BJ (cell line): ENCODE data around the gene CARMIL1. TPM values are rescaled to one million over a fixed set of nuclear protein-coding genes. Genes with fewer than 3 reads are reported as not detected.
"Not testable (repeated sequence)": the region's sequence is repeated elsewhere in the genome, so short reads cannot be mapped to it uniquely, and the experiment has no call there.

Experiments used
- CTCF ChIA-PET: fragments of 350-600 bp; formaldehyde crosslinking; extraction: SDS; loops from one replicate; lab custom pipeline; 2021; ENCODE audit warnings: antibody characterized with exemption, inconsistent platforms; lab: Yijun Ruan, JAX
- POLR2A ChIA-PET: fragments of 300-600 bp; sonication (Branson Sonifier 250); formaldehyde crosslinking; extraction: SDS; loops from one replicate; lab custom pipeline; 2021; ENCODE audit warnings: antibody characterized with exemption; lab: Charles Lee
- DNase-seq: peaks from one replicate; pipeline ENCODE4 v3.0.0-alpha.2; 2011; ENCODE audit warnings: low read depth
- H3K27me3 ChIP-seq: 2 replicates; pipeline ENCODE4 v1.6.0; 2011; ENCODE audit warnings: low read length; ENCODE audit not compliant: control insufficient read depth, insufficient read depth
- H3K36me3 ChIP-seq: 2 replicates; pipeline ENCODE4 v1.5.1; 2011; ENCODE audit warnings: low read length; ENCODE audit not compliant: control insufficient read depth, insufficient read depth
- H3K4me3 ChIP-seq: 2 replicates; pipeline ENCODE4 v1.5.1; 2011; ENCODE audit warnings: low read depth, mild to moderate bottlenecking, control low read depth, low read length
- polyA plus RNA-seq: library from polyadenylated mRNA; depleted of rRNA; stranded (reverse); fragments of >200 nt; gene quantifications from 2 replicates; pipeline ENCODE4 v1.2.3, GENCODE V29; 2011
- TF ChIP-seq, protein P1 (sequence below): IDR thresholded peaks from 2 replicates; pipeline ENCODE4 v1.5.1; 2011; ENCODE audit warnings: low read depth, mild to moderate bottlenecking, control low read depth, inconsistent platforms, low read length, moderate library complexity; ENCODE audit not compliant: insufficient read depth

Gene CARMIL1
- polyA plus RNA-seq, 1 experiment = 3.7 TPM

DNA sequence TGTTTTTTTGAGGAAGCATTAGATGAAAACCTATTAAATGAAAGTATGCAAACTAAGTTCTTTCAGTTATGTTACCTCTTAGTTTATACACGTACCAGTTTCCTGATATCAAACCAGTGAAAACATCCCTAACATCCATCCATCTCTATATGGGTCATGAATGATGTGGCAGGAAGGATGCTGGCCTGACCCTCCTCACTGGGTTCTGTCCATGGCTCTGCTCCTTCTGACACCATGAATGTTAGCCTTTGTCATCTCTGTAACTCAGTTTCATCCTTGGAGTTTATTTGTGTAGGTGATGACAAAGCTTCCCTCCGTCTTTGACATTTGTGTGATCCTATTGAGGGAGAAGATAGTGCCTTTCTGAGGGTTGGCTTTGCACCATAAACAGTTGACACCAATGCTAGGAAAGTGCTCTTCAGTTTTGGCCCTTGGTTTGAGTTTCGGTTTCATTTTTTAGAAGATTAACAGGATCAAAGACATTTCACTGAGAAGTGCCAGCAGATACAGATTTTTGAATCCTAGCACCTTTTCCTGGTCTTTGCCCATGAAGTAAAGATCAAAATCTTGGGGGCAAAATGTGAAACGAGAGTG, 300.8 kb downstream of the CARMIL1 start:
- no peak overlapping the region for H3K4me3 ChIP-seq
- CTCF ChIA-PET = interaction anchor here (0.7 to 1.9 kb wide), 4 partner anchors 15 to 509 kb away, joined by 3 to 7 read pairs (median 4); no protein-coding TSS in a partner anchor
- no peak for DNase-seq
- H3K27me3 ChIP-seq = no peaks in the 10 kb centered on the region
- POLR2A ChIA-PET = no interaction called here
- TF ChIP-seq, protein P1, sequence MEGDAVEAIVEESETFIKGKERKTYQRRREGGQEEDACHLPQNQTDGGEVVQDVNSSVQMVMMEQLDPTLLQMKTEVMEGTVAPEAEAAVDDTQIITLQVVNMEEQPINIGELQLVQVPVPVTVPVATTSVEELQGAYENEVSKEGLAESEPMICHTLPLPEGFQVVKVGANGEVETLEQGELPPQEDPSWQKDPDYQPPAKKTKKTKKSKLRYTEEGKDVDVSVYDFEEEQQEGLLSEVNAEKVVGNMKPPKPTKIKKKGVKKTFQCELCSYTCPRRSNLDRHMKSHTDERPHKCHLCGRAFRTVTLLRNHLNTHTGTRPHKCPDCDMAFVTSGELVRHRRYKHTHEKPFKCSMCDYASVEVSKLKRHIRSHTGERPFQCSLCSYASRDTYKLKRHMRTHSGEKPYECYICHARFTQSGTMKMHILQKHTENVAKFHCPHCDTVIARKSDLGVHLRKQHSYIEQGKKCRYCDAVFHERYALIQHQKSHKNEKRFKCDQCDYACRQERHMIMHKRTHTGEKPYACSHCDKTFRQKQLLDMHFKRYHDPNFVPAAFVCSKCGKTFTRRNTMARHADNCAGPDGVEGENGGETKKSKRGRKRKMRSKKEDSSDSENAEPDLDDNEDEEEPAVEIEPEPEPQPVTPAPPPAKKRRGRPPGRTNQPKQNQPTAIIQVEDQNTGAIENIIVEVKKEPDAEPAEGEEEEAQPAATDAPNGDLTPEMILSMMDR = no peak
- H3K36me3 ChIP-seq = no peaks in the 10 kb centered on the region; the same call in 1 of the 2 replicates

DNA sequence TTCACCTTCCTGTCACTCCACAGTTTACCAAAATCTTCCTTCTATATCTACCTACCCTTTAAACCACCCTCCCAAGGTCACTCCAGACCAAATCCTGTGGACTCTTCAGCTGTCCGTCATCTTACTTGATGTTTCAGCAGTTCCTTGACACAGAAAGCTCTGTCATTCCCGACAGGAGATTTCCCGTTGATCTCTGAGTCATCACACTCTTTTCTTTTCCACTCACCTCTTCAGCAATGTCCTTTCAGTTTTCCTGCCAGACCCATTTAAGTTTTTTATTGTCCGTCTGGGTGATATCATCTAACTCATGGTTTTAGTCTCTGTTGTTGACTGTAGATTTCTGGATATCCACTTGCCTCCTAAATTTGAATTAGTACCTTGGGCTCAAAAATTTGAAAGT, 302.9 kb downstream of the CARMIL1 start:
- no peaks in the 10 kb centered on the region for H3K27me3 ChIP-seq
- no peak overlapping the region for H3K4me3 ChIP-seq
- POLR2A ChIA-PET = no interaction called here
- no peak for DNase-seq
- CTCF ChIA-PET = interaction anchor here (0.9 to 1.7 kb wide), 4 partner anchors 18 to 317 kb away, joined by 3 to 5 read pairs (median 3); no protein-coding TSS in a partner anchor
- H3K36me3 ChIP-seq = no peaks in the 10 kb centered on the region; the same call in 1 of the 2 replicates
- TF ChIP-seq, protein P1 = no peak

DNA sequence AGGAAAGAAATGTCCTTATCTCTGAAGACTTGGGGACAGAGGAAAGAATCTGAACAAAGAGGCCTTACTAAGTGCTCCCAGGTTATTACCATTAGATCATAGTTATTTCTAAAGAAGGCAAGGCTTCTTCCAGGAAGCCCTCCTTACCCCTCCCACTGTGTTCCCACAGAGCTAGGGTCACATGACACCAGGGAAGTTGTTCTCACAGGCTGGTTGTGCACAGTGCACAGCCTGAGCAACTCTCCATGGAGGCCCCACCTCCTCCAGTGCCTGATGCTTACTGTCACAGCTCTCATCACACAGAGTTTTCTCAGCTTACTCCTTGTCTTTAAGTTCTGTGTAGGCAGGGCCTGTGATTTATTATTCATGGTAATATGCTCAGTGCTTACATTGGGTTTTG, 303.9 kb downstream of the CARMIL1 start:
- Histone ChIP-seq H3K27me3 (no peaks in the 10 kb centered on the region), H3K36me3 (no peaks in the 10 kb centered on the region; the same call in 1 of the 2 replicates), H3K4me3 (no peak overlapping the region)
- DNase-seq = no peak
- TF ChIP-seq, protein P1 = no peak
- POLR2A ChIA-PET = no interaction called here
- CTCF ChIA-PET = interaction anchor here (1.3 to 1.4 kb wide), 2 partner anchors 9 to 24 kb away, joined by 3 read pairs; no protein-coding TSS in a partner anchor

DNA sequence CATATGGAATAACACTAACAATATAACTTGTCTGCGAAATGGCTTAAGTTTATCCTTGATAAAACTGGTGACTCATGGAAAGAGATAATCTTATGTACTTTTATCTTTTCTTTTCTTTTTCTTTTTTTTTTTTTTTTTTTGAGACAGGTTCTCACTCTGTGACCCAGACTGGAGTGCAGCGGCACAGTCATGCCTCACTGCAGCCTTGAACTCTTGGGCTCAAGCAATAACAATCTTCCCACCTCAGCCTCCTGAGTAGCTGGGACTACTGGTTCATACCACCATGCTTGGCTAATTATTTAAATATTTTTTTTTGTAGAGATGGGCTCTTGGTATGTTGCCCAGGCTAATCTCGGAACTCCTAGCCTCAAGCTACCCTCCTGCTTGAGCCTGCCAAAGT, 304.7 kb downstream of the CARMIL1 start:
- TF ChIP-seq, protein P1 = no peak
- no peak overlapping the region for H3K4me3 ChIP-seq
- no peaks in the 10 kb centered on the region; the same call in 1 of the 2 replicates for H3K36me3 ChIP-seq
- DNase-seq = no peak
- ChIA-PET POLR2A (no interaction called here), CTCF (interaction anchor here (1.3 kb wide), 1 partner anchor 9 kb away, joined by 3 read pairs; no protein-coding TSS in a partner anchor)
- no peaks in the 10 kb centered on the region for H3K27me3 ChIP-seq

DNA sequence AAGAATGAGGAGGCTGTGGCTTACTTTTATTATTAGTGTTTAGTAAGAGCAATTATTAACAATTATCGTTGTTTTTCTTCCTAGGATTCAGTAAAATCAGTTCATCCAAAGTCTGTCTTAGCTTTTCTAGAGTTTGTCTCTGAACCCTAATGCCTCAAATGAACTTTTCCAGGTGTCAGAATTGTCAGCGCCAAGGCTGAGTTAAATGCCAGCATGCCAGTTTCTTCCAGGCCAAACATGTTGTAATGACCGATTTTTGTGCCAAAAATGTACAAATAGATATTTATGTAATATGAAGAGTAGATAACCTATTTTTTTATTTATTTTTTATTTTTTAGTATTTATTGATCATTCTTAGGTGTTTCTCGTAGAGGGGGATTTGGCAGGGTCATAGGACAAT, 306.1 kb downstream of the CARMIL1 start:
- DNase-seq = no peak
- Histone ChIP-seq H3K27me3 (no peaks in the 10 kb centered on the region), H3K4me3 (no peak overlapping the region), H3K36me3 (no peaks in the 10 kb centered on the region; the same call in 1 of the 2 replicates)
- TF ChIP-seq, protein P1 = no peak
- ChIA-PET POLR2A (no interaction called here), CTCF (no interaction called here)

DNA sequence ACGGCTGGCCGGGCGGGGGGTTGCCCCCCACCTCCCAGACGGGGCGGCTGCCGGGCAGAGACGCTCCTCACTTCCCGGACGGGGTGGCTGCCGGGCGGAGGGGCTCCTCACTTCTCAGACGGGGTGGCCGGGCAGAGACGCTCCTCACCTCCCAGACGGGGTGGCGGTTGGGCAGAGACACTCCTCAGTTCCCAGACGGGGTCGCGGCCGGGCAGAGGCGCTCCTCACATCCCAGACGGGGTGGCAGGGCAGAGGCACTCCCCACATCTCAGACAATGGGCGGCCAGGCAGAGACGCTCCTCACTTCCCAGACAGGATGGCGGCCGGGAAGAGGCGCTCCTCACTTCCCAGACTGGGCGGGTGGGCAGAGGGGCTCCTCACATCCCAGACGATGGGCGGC, 306.9 kb downstream of the CARMIL1 start:
- POLR2A ChIA-PET, H3K4me3 ChIP-seq, DNase-seq: not testable (repeated sequence)

More for the DNA sequence above, 306.9 kb downstream of the CARMIL1 start:
- CTCF ChIA-PET, H3K27me3 ChIP-seq, H3K36me3 ChIP-seq: not testable (repeated sequence)
